Ammon's horn (tissue), 1 donor: ENCODE results near the gene TWIST2.

ENCODE experiments used
- DNase-seq: peaks from one replicate; pipeline ENCODE4 v3.0.0-alpha.2; 2016; ENCODE audit warnings: low spot score

The TWIST2 gene

DNA sequence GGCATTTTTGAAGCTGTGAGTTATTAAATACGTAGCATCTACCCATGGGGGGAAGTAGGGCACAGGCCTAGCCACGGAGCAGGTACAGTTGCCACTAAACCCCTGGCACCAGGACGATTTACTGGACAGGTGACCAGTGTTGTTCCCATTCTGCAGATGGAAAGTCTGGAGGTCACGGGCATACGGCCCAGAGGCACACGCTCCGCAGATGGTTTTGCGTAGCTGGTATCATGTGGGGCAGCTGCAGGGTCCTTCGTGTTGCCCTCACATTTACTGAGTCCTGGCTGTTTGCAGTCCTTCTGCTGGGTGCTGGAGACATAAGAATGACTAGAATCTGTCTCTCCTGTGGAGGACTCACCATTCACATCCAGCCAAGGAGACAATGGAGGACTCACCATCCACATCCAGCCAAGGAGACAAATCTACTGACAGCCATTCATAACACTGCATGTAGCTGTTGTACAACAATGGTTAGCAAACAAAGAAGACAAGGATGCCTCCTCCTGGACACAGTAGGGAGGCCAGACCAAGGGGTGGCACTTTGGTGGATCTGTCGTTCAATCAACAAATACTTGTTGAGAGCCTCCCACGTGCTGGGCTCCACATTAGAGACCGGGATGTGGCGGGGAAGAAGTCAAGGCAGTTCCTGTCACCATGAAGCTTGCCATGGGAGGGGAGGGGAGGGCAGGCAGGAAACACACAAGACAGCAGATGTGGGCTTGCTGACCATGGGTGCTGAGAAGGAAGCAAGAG, 24.9 kb downstream of the TWIST2 start:
- no peak for DNase-seq

DNA sequence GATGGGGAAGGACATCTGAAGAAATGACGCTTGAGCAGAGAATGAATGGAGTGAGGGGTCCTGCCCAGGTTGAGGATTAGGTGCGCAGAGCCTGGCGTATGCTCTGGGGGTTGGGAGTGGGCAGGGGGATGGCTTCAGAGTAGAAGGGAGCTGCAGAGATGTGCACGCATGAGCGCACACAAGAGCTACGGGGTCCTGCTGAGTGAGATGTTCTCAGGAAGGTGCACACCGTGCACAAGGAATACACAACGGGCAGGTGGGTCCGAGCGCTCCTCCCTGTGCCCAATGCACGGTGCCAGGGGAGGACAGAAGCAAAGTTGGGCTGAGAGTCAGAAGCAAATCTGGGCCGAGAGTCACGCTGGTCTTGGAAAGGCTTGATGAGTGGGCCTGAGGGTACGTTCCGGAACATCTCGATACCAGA, 25.5 kb downstream of the TWIST2 start:
- DNase-seq = no peak

DNA sequence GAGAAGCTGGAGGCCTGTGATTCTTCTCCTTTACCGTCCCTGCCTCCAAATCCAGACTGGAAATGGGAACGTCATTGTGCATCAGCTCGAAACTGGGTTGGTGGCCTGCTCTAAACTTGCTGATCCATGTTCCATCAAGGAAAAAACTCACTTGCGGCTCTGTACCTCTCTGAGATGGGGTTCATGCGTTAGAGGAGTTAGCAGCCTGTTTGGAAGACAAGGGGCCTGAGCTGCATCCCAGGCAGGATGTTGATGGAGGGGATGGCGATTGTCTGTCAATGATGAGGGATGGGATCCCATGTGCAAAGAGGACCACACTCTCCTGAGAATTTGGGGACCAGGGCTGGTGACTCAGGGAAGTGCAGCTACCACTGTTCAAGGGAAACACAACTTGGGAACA, 26.0 kb downstream of the TWIST2 start:
- no peak for DNase-seq

DNA sequence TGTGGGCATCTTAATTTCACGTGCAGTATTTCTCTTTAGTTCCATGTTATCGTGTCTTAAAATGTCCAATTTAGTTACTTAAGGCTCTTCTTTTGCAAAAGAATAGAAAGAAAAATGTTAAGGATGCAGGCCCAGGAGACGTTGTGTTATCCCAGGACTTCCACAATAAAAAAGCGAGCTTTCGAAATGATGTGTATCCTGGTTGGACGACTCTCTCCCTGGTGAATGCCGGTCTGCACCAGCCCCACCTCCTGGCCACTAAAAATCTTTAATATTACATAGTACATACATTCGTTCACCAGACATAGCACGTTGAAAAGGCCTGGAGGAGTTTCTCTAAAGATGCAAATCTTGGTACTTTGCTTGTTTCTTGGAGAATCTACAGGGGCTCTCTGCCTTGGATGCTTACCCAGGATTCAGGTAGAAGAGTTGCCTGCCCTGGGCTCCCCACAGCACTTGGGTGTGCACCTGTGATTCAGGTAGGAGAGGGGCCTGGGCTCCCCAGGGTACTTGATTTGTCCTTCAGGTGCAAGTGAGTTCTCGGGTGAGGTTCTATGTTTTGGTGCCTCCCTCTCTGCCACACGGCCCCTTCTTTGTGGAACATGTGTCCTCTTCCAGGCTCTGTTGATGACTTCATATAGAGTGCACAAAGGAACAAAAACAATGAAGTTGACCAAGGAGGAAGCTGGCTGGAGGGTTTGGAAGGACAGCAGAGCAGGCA, 26.6 kb downstream of the TWIST2 start:
- DNase-seq = no peak

DNA sequence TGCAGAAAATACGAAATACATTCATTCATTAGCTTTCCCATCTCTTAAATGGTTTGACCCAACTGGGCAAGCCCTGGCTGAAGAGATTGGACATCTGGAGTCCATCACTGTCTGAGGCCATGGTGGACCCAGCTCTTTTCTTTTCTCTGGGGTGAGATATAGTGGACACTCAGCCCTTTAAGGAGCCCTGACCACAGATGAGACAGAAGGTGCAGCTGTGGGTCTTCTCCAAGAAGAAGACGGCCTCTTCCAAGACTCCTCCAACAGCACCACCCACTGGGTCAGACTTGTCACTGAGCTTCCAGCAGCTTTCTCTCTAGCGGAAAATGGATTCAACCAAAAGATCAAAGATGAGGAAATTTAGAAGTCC, 27.2 kb downstream of the TWIST2 start:
- DNase-seq = no peak

DNA sequence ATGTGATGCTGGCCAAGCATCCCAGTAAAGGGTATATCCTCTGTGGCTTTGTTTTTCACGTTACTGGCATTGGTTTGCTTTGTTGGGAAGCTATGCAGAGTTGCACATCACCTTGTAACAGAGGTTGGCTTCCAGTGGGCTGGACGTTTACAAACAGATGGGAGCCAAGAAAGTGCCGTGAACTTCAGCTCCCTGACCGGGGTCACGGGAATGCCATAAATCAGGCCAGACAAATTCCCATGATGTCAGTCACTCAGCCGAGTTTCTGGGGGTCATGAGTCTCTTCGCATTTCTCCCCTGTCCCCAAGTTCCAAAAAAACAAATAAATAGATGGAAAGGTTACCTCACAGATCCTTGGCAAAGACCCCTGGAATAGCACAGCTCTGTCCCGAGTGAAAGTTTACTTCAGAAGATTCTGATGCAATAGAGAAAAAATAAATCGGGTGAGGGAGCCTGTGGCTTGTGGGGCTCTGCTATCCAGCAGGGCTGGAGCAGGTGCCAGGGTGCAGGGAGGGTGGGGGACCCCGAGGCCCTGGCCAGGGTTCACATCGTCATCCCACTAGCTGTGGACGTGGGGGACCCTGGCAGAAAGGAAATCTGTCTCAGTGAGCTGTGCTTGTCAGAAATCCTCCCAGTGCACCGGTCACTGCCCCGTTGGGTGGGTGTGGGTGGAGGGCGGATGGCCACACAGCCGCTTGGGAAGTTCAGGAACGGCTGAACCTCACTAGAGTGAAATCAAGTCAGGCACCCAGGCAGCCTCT, 27.8 kb downstream of the TWIST2 start:
- DNase-seq = no peak

DNA sequence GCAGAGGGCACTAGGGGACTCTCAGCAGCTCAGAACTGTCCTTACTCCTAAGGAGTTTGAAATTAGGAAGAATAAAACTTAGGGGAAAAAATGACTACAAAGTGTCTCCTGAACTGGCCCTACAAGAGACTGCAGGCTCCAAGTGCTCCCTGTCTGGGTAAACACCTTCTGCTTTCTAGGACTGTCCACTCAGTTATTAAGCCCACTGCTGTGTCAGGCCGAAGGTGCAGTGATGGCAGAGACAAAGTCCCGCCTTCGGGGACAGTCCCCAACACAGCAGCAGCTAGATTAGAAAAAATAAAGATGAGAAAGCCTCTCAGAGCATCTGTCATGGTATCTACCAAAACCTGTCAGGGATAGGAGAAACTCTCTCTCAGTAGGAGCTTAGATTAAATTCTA, 28.3 kb downstream of the TWIST2 start:
- no peak for DNase-seq

DNA sequence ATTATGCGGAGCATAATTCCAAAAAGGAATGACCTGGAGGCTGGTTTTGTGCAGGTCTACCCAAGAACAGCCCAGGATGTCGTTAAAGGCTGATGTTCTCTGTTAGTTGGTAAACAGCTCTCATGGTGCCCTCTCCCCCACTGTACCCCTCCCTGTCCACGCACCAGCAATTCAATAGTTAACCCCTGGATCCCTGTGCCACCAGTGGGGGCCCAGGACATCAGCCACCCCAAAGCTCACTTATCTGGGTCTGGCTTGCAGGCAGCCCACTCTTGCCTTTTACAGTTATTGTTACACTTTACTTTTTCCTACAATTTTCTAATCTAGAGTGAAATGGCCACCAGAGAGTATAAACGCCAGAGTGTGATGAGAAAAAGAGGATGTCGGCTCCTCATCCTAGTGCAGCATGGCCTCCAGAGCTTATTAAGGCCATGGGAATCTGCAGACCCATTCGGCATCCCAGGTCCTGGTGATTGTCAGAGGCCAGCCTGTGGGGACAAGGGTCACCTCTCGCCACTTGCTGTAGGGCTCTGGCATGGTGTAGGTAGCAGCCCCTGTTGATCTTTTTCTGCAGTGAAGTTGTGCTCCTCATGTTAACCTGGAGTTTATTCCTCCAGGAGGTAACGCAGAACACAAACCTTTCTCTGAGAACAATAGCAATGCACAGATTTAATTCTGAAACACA, 30.3 kb downstream of the TWIST2 start:
- no peak for DNase-seq

DNA sequence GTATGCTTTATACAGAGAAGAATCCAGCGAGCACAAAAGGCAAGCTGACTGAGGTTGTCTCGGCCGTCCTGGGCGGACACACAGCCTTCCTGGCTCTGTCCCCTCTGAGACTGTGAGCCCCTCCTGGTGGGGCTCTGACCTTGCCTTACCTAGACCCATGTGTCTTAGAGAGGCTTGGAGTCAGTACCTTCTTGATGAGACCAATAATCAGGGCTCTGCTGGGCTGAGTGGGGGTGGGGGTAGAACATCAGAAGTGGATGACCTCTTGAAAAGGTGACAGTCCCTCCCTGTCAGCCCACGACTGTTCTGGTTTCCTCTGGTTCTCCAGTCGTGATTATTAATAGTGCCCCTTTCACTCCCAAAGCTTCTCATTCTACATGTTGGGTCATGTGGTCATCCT, 31.2 kb downstream of the TWIST2 start:
- DNase-seq = no peak

DNA sequence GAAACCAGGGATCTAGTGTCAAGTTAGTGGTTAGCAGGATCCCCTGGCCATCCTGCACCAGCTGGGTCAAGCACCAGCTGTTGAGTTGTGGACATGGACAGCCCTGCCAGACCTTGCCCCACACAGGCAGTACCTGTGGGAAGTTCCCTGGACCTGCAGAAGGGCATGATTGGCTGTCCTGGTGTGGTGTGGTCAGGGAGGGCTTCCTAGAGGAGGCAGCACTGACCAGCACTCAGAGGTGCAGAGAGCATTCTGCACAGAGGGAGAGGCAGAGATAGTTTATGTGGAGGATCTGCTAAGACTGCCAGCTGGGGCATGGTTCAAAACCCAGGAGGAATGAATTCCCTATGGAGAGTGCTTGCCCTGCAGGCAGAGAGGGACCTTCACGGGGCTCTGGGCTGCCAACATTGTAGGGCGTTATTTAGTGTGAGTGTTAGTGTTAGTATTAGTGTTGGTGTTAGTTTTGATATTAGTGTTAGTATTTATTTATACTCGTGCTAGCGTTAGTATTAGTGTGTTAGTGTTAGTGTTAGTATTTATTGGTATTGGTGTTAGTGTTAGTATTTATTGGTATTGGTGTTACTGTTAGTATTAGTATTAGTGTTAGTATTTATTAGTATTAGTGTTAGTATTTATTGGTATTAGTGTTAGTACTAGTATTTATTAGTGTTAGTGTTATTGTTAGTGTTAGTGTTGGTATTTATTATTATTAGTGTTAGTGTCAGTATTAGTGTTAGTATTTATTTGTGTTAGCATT, 31.9 kb downstream of the TWIST2 start:
- no peak for DNase-seq

DNA sequence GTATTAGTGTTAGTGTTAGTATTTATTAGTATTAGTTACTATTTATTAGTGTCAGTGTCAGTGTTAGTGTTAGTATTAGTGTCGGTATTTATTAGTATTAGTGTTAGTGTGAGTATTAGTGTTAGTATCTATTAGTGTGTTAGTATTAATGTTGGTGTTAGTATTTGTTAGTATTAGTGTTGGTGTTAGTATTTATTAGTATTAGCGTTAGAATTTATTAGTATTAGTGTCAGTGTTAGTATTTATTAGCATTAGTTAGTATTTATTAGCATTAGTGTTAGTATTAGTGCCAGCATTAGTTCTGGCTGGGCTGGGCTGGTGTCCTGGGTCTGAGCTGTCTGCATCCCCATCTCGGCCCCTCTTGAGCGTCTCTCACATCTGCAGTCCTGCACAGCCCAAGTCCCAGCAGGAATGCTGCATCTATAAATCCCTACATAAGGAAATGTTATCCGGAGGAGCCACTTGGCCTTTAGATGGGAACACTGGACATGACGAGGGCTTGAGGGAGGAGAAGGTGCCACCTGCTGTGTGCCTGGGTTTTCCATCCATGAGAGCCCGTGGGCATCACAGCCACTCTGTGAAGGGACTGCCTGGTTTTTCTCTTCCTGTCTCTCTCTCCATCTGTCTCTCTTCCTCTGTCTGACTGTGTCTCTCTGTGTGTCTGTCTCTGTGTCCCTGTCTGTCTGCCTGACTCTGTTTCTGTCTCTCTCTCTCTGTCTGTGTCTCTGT, 33.6 kb downstream of the TWIST2 start:
- no peak for DNase-seq

DNA sequence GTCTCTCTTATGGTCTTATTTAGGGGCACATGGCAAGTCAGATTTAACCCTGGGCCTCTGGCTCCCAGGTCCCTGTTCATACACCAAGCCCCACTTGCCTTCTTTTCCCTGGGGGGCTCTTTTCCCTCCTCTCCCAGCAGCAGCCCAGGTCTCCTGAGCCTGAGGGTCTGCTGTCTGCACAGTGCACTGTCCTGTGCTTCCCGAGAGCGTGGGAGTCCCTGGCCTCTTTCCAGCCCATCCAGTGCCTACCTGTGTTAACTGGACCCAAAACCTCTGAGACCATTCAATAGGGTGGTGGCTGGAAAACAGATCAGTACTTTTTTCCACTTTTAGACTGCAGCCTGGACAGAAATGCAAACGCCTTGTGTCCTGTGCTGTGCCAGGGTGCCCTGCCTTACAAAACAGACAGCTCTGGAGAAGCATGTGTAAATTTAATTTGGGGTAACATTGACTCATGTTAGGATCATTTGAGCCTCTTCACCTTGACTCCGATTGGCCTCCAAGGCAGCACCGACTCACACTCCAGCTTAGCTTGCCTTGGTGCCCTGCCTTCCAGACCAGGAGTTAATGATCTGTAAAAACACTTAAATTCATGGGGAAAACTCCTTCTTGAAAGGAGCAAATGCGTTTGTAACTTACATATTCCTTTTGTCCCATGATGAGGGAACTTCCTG, 34.3 kb downstream of the TWIST2 start:
- no peak for DNase-seq

DNA sequence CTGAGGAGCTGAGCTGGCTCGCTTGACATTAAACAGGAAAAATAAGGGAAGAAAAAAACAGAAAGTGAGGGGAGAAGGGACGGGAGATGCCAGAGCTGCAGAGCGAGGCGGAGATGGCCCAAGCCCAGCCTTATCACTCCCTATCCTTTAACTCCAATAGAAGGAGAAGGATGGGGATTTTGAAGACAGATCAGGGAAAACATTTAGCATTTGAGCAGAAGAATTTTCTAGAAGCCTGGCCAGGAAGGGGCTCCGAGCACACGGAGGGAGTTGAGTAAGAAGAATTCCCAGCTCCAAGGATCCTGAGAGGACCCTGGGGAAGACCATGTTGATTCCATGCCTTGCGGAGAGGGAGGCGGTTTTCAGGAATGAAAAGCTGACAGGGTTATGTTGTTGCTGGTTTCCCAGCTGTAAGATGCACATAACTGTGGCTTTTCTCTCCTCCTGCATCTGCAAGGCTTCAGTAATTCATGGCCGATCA, 35.6 kb downstream of the TWIST2 start:
- no peak for DNase-seq

DNA sequence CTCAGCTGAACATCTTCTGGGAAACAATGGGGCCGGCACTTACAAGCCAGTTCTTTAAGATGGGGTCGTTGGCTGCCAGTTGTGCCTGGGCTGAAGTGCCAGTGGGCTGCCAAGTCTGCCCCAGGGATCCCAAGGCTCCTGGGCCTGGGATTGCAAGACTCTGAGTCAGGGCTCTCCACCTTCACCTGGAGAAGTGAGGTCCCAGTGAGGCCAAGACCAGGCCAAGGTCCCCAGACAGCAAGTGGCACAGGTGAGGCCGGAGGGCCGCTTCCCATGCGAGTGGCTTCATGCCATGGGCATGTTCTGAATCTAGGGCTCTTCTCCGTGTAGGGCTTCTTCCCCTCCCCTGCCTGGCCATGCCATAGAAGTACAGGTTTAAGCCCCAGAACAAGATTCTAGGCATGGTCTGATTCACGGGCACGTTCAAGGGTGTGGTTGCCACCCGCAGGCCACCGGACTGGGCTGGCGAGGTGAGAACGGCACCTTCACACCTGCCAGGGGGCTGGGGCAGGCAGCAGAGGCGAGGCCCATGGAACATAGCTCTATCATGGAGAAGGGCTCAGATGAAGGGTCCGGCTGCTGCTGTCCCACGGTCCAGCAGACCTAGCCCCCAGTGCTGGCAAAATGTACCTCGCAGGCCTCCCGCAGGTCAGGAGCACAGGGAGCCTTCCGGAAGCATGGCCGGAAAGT, 36.4 kb downstream of the TWIST2 start:
- DNase-seq = no peak

DNA sequence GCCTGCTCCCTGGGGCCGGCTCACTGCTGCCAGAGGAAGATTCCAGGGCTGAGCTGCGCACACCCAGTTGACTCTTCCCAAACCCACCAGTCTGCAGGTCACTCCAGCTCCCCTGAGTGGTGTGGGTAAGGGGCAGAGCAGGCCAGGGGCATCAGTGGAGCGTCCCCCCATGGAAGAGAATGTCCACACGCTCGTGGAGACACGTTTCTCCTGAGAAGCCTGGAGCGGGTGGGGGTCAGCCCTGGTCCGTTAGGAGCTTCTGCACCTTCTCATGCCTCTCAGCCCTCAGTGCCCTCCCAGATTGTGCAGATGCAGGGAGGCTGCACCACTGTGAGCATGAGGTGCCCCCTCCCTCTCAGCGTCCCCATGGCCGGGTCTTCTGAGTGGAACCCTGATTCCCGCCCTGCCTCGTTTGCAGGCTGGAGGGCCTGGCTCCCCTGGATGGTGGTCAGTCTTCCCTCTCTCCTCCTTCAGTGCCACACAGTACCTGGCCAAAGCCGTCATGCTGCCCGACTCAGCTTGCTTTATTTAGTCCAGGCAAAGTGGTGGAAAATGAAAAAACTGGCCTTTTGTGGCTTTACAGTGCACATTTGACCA, 37.0 kb downstream of the TWIST2 start:
- no peak for DNase-seq

DNA sequence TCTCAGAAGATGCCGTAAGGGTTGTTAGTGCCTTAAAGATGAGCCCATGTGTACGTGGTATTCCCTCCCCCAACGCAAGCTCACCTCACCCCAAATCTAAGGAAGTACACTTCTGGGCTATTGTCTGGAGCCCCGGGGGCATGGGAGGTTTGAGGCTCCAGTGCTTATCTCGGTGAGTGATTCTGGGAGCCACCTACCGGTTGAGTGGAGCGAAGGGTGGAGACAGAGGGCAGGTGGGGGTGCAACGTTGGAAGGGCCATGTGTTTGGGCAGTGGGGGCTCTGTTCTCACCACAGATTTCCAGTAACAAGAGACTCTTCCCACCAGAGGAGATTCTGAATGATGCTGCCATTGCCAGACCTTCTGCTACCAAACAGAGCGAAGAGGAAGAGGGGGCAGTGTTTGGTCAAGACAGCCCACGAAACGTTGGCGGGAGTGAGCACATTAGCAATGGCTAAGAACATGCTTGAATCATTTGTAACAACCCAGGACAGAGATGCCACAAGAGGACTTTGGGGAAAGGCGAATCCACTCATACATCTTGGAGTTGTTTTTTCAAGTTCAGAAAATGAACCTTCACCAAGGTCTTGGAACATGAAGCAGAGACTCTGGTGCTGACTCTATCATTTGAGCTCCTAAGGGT, 38.7 kb downstream of the TWIST2 start:
- no peak for DNase-seq

DNA sequence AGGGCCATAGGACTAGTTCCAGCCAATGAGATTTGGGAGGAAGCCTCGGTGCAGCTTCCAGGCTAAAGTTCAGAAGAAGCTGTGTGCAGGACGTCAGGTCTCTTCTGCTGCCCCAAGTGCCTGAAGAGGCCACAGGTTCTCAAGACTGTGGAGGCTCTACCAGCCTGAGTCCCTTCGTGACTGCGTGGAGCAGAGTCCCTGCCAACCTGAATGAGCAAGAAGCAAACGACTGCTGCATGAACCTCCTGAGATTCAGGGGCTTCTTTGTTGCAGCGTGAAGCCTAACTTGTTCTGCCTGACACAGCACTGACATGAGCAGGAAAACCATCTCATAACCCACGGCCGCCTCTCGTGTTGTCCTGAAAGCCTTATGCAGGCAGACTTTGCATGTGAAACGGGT, 39.7 kb downstream of the TWIST2 start:
- DNase-seq = no peak

DNA sequence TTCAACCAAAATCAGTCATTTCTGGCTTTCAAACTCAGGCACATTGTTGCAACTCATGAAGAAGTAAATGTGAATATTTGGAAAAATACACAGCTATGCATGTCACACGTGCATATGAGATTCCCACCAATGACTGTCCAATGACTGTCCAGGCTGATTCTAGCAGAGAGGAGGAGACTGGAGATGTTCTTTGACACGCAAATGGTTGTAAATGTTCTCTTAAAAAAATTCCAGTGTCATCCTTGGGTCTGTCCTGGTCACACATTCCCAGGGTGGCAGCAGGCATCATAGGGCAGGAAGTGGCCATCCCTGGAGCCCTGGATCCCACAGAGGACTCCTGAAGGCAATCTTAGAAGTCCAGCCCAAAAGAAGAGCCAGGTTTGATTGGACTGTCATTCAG, 40.9 kb downstream of the TWIST2 start:
- no peak for DNase-seq

DNA sequence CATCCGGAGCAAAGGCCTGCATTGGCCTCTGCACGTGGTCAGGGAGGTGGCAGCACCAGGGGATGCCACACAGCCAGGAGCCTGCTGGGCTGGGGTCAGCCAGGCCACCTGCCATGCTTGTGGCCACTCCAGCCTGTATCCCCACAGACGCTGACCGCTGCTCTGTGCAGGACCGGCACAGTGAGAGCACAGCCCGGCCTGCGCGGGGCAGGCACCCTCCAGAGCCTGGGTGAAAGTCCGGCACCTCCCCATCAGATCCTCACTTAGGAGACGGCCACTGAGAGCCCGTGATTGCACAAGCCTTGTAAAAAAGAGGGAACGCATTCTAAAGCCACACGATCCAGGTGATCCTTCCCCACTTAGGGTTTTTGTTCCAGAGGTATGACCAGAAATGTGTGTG, 42.2 kb downstream of the TWIST2 start:
- DNase-seq = no peak
